ENCODE measurements around the gene DPH3.

Gene DPH3

DNA sequence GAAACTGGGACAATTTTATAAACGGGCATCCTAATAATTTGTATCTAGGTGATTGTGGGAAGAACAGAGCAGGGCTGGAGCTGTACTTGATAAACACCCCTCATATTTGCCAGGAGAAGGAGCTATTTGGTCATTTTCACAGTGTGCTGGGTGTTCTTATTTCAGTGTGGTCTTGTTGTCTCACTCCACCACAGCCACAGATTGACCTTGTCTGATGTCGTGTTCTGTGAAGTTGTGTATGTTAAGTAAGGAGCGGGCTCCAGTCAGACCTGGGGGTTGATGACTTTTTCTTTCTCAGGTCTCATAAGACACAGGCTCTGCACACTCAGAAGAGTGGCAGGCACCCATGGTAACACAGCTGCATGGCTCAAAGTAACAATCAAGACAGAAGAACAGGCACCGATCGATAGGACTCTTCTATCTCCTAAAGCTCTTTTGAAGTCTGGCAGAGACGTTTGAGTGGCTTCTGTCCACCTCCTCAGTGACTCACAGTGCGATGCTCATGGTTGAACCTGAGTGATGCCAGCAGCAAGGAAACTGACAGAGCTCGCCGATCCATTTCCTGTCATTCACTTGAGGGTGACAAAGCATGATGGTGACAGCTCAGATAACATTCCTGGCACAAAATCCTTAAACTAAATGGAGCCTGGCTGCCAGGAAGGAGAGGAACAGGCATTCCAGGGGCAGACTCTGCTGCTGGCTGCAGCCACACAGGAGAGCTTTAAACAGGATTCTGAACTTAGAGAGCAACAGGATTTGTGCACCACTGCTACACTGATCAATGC lies 20.8 kb downstream of the DPH3 start:
- H3K4me3 ChIP-seq (ENCODE audit: low read depth, low read length), result no peak overlapping the region
- TF ChIP-seq, protein P1, sequence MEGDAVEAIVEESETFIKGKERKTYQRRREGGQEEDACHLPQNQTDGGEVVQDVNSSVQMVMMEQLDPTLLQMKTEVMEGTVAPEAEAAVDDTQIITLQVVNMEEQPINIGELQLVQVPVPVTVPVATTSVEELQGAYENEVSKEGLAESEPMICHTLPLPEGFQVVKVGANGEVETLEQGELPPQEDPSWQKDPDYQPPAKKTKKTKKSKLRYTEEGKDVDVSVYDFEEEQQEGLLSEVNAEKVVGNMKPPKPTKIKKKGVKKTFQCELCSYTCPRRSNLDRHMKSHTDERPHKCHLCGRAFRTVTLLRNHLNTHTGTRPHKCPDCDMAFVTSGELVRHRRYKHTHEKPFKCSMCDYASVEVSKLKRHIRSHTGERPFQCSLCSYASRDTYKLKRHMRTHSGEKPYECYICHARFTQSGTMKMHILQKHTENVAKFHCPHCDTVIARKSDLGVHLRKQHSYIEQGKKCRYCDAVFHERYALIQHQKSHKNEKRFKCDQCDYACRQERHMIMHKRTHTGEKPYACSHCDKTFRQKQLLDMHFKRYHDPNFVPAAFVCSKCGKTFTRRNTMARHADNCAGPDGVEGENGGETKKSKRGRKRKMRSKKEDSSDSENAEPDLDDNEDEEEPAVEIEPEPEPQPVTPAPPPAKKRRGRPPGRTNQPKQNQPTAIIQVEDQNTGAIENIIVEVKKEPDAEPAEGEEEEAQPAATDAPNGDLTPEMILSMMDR (IDR thresholded peaks at IDR 0.05; ENCODE audit: borderline replicate concordance, insufficient read depth, low read depth, low read length), result no peak

DNA sequence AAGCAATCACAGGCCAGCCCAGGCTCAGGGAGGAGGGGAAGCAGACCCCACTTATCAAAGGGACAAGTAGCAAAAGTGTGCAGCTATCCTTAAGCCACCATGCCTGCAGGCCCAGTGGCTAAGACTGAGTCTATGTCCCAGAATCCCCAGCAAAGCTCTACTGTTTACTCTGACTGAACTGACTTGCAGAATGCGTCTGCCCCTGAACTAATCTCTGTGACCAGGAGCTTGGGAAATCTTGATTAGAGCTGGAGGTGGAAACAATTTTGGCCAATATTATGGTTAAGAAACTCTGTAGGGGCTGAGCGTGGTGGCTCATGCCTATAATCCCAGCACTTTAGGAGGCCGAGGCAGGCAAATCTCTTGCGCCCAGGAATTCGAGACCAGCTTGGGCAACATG lies 22.6 kb downstream of the DPH3 start:
- TF ChIP-seq, protein P1 (IDR thresholded peaks at IDR 0.05; ENCODE audit: borderline replicate concordance, insufficient read depth, low read depth, low read length), result no peak
- no peak overlapping the region for H3K4me3 ChIP-seq (ENCODE audit: low read depth, low read length)

- no peak overlapping the region for H3K4me3 ChIP-seq (ENCODE audit: low read depth, low read length)
- TF ChIP-seq, protein P1 (IDR thresholded peaks at IDR 0.05; ENCODE audit: borderline replicate concordance, insufficient read depth, low read depth, low read length), result no peak
Measured at GRCh38 chr3:16241225-16241624, 23.5 kb downstream of the DPH3 start.

GRCh38 chr3:16240229-16241023 lies 24.3 kb downstream of the DPH3 start:
- TF ChIP-seq, protein P1 (IDR thresholded peaks at IDR 0.05; ENCODE audit: borderline replicate concordance, insufficient read depth, low read depth, low read length), result no peak

DNA sequence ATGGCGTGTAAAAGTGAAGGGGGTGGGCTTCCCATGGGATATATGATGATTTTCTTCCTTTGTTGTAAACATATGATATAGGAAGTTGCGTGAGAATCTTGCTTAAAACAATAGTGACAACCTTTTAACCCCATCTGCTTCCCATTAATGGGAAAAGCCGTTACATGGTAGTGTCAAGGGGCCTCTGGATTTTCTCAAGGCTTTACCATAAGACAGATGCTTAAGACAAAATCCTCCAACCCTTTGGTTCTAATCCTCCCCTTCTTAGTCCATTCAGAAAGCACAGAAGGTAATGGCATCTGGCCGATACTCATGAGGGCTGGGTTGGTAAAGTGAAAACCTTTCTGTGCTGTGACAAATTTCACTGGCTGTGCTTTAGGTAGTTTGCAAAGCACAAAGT lies 25.0 kb downstream of the DPH3 start:
- TF ChIP-seq, protein P1 (IDR thresholded peaks at IDR 0.05; ENCODE audit: borderline replicate concordance, insufficient read depth, low read depth, low read length), result no peak
- H3K4me3 ChIP-seq (ENCODE audit: low read depth, low read length), result no peak overlapping the region

More at GRCh38 chr3:16240229-16241023, 24.3 kb downstream of the DPH3 start:
- H3K4me3 ChIP-seq (ENCODE audit: low read depth, low read length), result no peak overlapping the region

GRCh38 chr3:16239086-16239770 lies 25.5 kb downstream of the DPH3 start:
- TF ChIP-seq, protein P1 (IDR thresholded peaks at IDR 0.05; ENCODE audit: borderline replicate concordance, insufficient read depth, low read depth, low read length), result no peak

More at GRCh38 chr3:16239086-16239770, 25.5 kb downstream of the DPH3 start:
- no peak overlapping the region for H3K4me3 ChIP-seq (ENCODE audit: low read depth, low read length)

All from GM12875 (cell line).